ENCODE data around the gene TLCD5.

DNA sequence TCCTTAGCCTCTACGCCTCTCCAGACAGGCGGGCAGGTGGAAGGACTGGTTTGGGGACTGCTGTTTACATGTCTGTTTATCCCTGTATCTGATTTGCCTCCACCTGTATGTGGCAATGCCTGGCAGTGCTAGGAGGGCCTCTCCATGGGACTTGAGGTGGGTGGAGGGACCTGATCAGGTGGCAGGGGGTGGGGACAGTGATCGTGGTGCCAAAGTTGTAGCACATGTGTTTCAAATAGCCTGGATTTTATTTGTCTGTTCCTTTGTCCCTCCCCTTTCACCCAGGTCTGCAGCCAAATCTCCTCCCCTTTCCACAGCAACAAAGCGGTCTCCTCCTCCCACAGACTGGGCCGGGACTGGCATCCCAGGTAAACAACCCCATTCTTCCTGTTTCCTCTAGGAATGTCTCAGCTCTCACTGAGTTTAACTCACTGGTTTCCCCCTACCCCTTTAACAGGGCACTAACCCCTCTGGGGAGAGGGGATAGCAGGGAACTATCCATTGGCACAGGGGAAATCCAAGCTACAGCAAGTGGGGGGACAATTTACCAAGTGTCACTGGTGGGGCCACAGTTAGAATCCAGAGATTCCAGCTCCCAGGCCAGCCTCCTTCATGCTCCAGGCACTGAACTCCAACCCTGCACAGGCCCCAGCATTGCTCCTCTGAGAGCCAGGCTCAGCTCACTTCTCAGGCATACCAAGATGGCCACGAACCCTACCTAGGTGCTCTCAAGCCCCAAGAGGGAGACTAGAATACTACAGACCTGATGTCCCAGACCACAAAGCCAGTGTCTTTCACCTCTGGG, 22.9 kb upstream of the TLCD5 start:
- no peak for TF ChIP-seq POLR2A (IDR thresholded peaks at IDR 0.05)
- TF ChIP-seq CTCF (IDR thresholded peaks at IDR 0.05), result no peak
